Vagina (tissue), 2 donors: ENCODE data around the gene ACSS3. TPM values are rescaled to one million over a fixed set of nuclear protein-coding genes. Genes with fewer than 3 reads are reported as not detected.

ENCODE experiments used
- DNase-seq, 2 donors: peaks; one replicate each; pipeline ENCODE4 v3.0.0-alpha.2; 2017; ENCODE audit errors: extremely low spot score in 2 of 2
- H3K27ac ChIP-seq: fragments of 200-600 bp; sonication (generic); one replicate; pipeline ENCODE4 v1.5.1; 2019
- H3K27me3 ChIP-seq: fragments of 200-600 bp; sonication (generic); one replicate; pipeline ENCODE4 v1.5.1; 2019
- H3K36me3 ChIP-seq, 2 donors: fragments of 200-600 bp; sonication (generic); one replicate each; pipeline ENCODE4 v1.5.1; 2017 to 2019
- H3K4me1 ChIP-seq: fragments of 200-600 bp; sonication (generic); one replicate; pipeline ENCODE4 v1.5.1; 2019
- H3K4me3 ChIP-seq, 2 donors: fragments of 200-600 bp; sonication (generic); 1 replicate in 1 of 2; 2 replicates in 1 of 2; pipeline ENCODE4 v1.5.1; 2016 to 2019
- H3K9me3 ChIP-seq: fragments of 200-600 bp; sonication (generic); one replicate; pipeline ENCODE4 v1.5.1; 2019
- CTCF ChIP-seq, 3 experiments: fragments of 450-650 bp in 2 of 3; fragments of 200-600 bp in 1 of 3; sonication (generic) in 1 of 3; IDR thresholded peaks; one replicate each; pipeline ENCODE4 v1.5.1; 2017 to 2019; ENCODE audit warnings: antibody characterized with exemption in 3 of 3, mild to moderate bottlenecking in 2 of 3, moderate library complexity in 2 of 3
- POLR2A ChIP-seq, 2 donors: fragments of 450-650 bp; IDR thresholded peaks; one replicate each; pipeline ENCODE4 v1.6.1; 2017; ENCODE audit warnings: antibody characterized with exemption in 2 of 2, mild to moderate bottlenecking in 2 of 2, moderate library complexity in 2 of 2
- POLR2AphosphoS5 ChIP-seq, 2 donors: sonication (generic); formaldehyde crosslinking; IDR thresholded peaks; one replicate each; pipeline ENCODE4 v1.9.0; 2017; ENCODE audit warnings: antibody characterized with exemption in 2 of 2, mild to moderate bottlenecking in 2 of 2, low read depth in 1 of 2; ENCODE audit not compliant: insufficient read depth in 1 of 2
- intact Hi-C: fragments of 100-400 bp; cut with DNase I; formaldehyde crosslinking; loops from one replicate; pipeline ENCODE4 v1.15.1; 2023
- total RNA-seq: library from RNA; depleted of rRNA; stranded (reverse); fragments of >200 nt; gene quantifications from one replicate; pipeline ENCODE4 v1.2.3, GENCODE V29; 2016

Gene ACSS3
- total RNA-seq, 1 donor from 2014 or later, result 29.5 TPM

GRCh38 chr12:81224626-81225025 lies 146.7 kb downstream of the ACSS3 start:
- Histone ChIP-seq H3K9me3 (no peaks in the 10 kb centered on the region), H3K36me3 (no peaks in the 10 kb centered on the region), H3K4me3 (no peak overlapping the region), H3K4me1 (no peaks in the 10 kb centered on the region), H3K27me3 (no peaks in the 10 kb centered on the region), H3K27ac (no peak overlapping the region)
- no peak for TF ChIP-seq CTCF (IDR thresholded peaks at IDR 0.05)
- no peak for TF ChIP-seq POLR2A (IDR thresholded peaks at IDR 0.05)
- no peak for TF ChIP-seq POLR2AphosphoS5 (IDR thresholded peaks at IDR 0.05; ENCODE audit: insufficient read depth in 1 of 2, low read depth in 1 of 2)
- DNase-seq, result no peak
- intact Hi-C loops, result no loop called here

GRCh38 chr12:81229759-81230158 lies 151.9 kb downstream of the ACSS3 start:
- H3K4me1 ChIP-seq, result no peaks in the 10 kb centered on the region
- TF ChIP-seq POLR2A (IDR thresholded peaks at IDR 0.05), result no peak
- no peak for TF ChIP-seq POLR2AphosphoS5 (IDR thresholded peaks at IDR 0.05; ENCODE audit: insufficient read depth in 1 of 2, low read depth in 1 of 2)
- no peak for TF ChIP-seq CTCF (IDR thresholded peaks at IDR 0.05)
- DNase-seq, result no peak
- no peak overlapping the region for H3K4me3 ChIP-seq
- H3K27ac ChIP-seq, result peak overlapping the region; percentile 30
- no peaks in the 10 kb centered on the region for H3K9me3 ChIP-seq
- no peaks in the 10 kb centered on the region for H3K36me3 ChIP-seq
- intact Hi-C loops, result no loop called here
- no peaks in the 10 kb centered on the region for H3K27me3 ChIP-seq

DNA sequence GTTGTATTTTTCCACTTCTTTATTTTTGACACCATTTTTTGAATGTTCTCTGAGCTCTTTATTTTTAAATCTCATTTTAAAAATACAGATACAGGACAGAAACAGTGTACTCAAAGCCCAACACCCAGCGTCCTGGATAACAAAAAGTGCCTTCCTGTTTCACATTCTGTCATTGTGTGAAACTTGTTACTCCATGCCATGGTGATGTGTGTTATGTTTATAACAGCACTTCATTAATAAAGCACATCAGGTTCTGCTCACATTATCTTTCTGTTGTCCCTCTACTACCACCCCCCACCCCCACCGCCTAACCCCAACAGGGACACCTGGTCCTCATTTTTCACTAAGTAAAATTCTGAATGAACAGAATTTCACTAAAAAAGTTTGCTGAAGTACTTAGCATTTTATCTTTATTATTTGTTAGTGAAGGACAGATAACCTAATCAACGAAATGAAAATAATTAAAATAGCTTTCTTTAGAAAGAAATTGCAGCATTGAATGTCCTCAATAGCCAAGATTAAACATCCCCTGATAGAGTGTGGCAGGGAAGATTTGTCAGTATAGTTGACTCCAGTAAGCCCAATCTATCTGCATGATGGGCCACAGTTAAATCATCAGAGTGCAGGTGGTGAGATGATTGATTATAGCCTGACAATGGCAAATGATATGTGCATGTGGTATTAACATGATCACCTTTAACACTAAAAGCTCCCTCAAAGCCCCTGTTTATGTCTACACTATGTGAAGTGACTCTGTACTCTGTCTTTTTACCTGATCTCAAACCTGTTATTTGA lies 153.9 kb downstream of the ACSS3 start:
- no peaks in the 10 kb centered on the region for H3K9me3 ChIP-seq
- intact Hi-C loops, result no loop called here
- peak overlapping the region; percentile 29 for H3K27ac ChIP-seq
- no peak overlapping the region for H3K4me3 ChIP-seq
- no peaks in the 10 kb centered on the region for H3K4me1 ChIP-seq
- no peak for TF ChIP-seq CTCF (IDR thresholded peaks at IDR 0.05)
- no peak for TF ChIP-seq POLR2AphosphoS5 (IDR thresholded peaks at IDR 0.05; ENCODE audit: insufficient read depth in 1 of 2, low read depth in 1 of 2)
- no peak for TF ChIP-seq POLR2A (IDR thresholded peaks at IDR 0.05)
- no peak for DNase-seq
- H3K27me3 ChIP-seq, result no peaks in the 10 kb centered on the region
- H3K36me3 ChIP-seq, result no peaks in the 10 kb centered on the region

DNA sequence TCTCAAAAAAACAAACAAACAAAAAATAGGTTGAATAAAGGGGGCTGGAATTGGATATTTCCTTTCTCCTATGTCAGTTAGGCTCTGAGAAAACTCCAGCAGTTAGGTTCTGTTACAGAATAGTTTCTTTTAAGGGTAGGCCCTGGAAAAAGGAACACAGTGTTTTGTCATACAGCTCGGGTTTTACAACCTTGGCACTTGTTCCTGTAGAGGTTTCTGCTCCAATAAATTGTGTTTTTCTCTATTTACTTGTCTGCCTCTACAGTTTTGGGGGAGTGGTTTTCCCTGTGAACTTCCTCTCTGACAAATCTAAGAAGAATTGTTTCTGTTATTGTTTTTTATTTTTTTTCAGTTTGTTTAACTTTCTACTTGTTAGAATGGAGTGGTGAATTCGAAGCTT lies 167.6 kb downstream of the ACSS3 start:
- no peaks in the 10 kb centered on the region for H3K36me3 ChIP-seq
- no peaks in the 10 kb centered on the region for H3K9me3 ChIP-seq
- H3K4me3 ChIP-seq, result no peak overlapping the region
- intact Hi-C loops, result no loop called here
- no peak for DNase-seq
- H3K27ac ChIP-seq, result peak overlapping the region; percentile 88
- H3K4me1 ChIP-seq, result peaks cover 14% of the 10 kb centered on the region
- H3K27me3 ChIP-seq, result no peaks in the 10 kb centered on the region
- no peak for TF ChIP-seq CTCF (IDR thresholded peaks at IDR 0.05)
- peak; percentile 40 to 78 for TF ChIP-seq POLR2AphosphoS5 (IDR thresholded peaks at IDR 0.05; ENCODE audit: insufficient read depth in 1 of 2, low read depth in 1 of 2)

- no peaks in the 10 kb centered on the region for H3K36me3 ChIP-seq
- H3K27me3 ChIP-seq, result no peaks in the 10 kb centered on the region
- intact Hi-C loops, result no loop called here
- peaks cover 14% of the 10 kb centered on the region for H3K4me1 ChIP-seq
- peak overlapping the region; percentile 88 for H3K27ac ChIP-seq
- TF ChIP-seq POLR2A (IDR thresholded peaks at IDR 0.05), result no peak
- no peak for TF ChIP-seq CTCF (IDR thresholded peaks at IDR 0.05)
- no peak for TF ChIP-seq POLR2AphosphoS5 (IDR thresholded peaks at IDR 0.05; ENCODE audit: insufficient read depth in 1 of 2, low read depth in 1 of 2)
- no peaks in the 10 kb centered on the region for H3K9me3 ChIP-seq
- DNase-seq, result peak in 1 of 2 donors; percentile 90
- no peak overlapping the region for H3K4me3 ChIP-seq
These were observed 168.2 kb downstream of the ACSS3 start for GRCh38 chr12:81245907-81246570.
